Endodermal cell (in vitro differentiated cells): ENCODE measurements around the gene NSUN4. TPM values are rescaled to one million over a fixed set of nuclear protein-coding genes. Genes with fewer than 3 reads are reported as not detected.

Experiments
- DNase-seq: peaks from one replicate; pipeline ENCODE4 v3.0.0-alpha.2; 2017
- H3K27ac ChIP-seq: 2 replicates; pipeline ENCODE4 v1.5.1; 2013; ENCODE audit warnings: mild to moderate bottlenecking, low read depth, low read length, moderate library complexity
- H3K27me3 ChIP-seq: 2 replicates; pipeline ENCODE4 v1.6.1; 2013; ENCODE audit warnings: mild to moderate bottlenecking, low read length, moderate library complexity; ENCODE audit not compliant: insufficient read depth, control insufficient read depth, poor library complexity, severe bottlenecking
- H3K36me3 ChIP-seq: 2 replicates; pipeline ENCODE4 v1.7.0; 2013; ENCODE audit warnings: mild to moderate bottlenecking, low read length, moderate library complexity; ENCODE audit not compliant: control insufficient read depth, insufficient read depth
- H3K4me1 ChIP-seq: one replicate; pipeline ENCODE4 v1.7.0; 2013; ENCODE audit warnings: low read length; ENCODE audit not compliant: control insufficient read depth, insufficient read depth
- H3K4me3 ChIP-seq: 2 replicates; pipeline ENCODE4 v1.5.1; 2013; ENCODE audit warnings: mild to moderate bottlenecking, low read length, moderate library complexity
- H3K9ac ChIP-seq: 2 replicates; pipeline ENCODE4 v1.6.1; 2013; ENCODE audit warnings: mild to moderate bottlenecking, low read length, moderate library complexity; ENCODE audit not compliant: poor library complexity, severe bottlenecking; ENCODE audit errors: extremely low read depth
- H3K9me3 ChIP-seq: 2 replicates; pipeline ENCODE4 v1.6.1; 2013; ENCODE audit warnings: mild to moderate bottlenecking, low read length, moderate library complexity; ENCODE audit not compliant: control insufficient read depth
- H3K27ac Mint-ChIP-seq: 2 replicates; pipeline ENCODE4 v1.8.0; 2020; ENCODE audit warnings: mixed read lengths
- H3K27me3 Mint-ChIP-seq: 2 replicates; pipeline ENCODE4 v1.8.0; 2021; ENCODE audit warnings: mild to moderate bottlenecking, mixed read lengths; ENCODE audit not compliant: insufficient read depth
- H3K36me3 Mint-ChIP-seq: 2 replicates; pipeline ENCODE4 v1.8.0; 2020; ENCODE audit warnings: low read depth, mixed read lengths
- H3K4me1 Mint-ChIP-seq: 2 replicates; pipeline ENCODE4 v1.8.0; 2020; ENCODE audit warnings: mixed read lengths
- H3K4me3 Mint-ChIP-seq: 2 replicates; pipeline ENCODE4 v1.8.0; 2020; ENCODE audit warnings: mild to moderate bottlenecking, moderate library complexity, mixed read lengths
- H3K9me3 Mint-ChIP-seq: 2 replicates; pipeline ENCODE4 v1.8.0; 2020; ENCODE audit warnings: mild to moderate bottlenecking, mixed read lengths
- CTCF ChIP-seq: fragments of 200-600 bp; sonication (generic); conservative IDR thresholded peaks from 2 replicates; pipeline ENCODE4 v1.5.0; 2021; ENCODE audit warnings: antibody characterized with exemption, mild to moderate bottlenecking
- WGBS, 2 experiments: methylation state at CpG; one replicate each; pipeline versions ENCODE4 v1.1.5 to v1.1.7; 2013; ENCODE audit warnings: missing lambda C conversion rate in 2 of 2, mixed read lengths in 1 of 2; ENCODE audit not compliant: insufficient coverage in 1 of 2, insufficient read length in 1 of 2; 5-methylcytosine and 5-hydroxymethylcytosine counted together
- total RNA-seq, 2 donors: library from RNA; stranded (reverse); fragmentation: NEBNext Ultra II Directional in 1 of 2; extraction: Animal tissue kit (Norgen Biotek cat#: 25700) in 1 of 2; gene quantifications; 2 replicates in 1 of 2; 3 replicates in 1 of 2; pipeline ENCODE4 v1.2.1, GENCODE V29; 2021

Gene NSUN4
- total RNA-seq, 2 donors from 2014 or later, result 16.3 to 19.0 TPM

- no peaks in the 10 kb centered on the region for H3K36me3 ChIP-seq
- H3K9me3 ChIP-seq, result no peaks in the 10 kb centered on the region
- Mint-ChIP-seq H3K4me3 (no peak overlapping the region), H3K36me3 (peaks cover 5% of the 10 kb centered on the region), H3K9me3 (no peaks in the 10 kb centered on the region), H3K27ac (no peak overlapping the region), H3K27me3 (peaks cover 29% of the 10 kb centered on the region), H3K4me1 (peaks cover 16% of the 10 kb centered on the region)
- TF ChIP-seq CTCF, result no peak
- no peak overlapping the region for H3K4me3 ChIP-seq
- no peak overlapping the region for H3K27ac ChIP-seq
- WGBS, 2 experiments, result 88% methylated on average over 5 to 7 of the region's 7 CpGs
- peaks cover 23% of the 10 kb centered on the region for H3K27me3 ChIP-seq
- H3K4me1 ChIP-seq, result peaks cover 3% of the 10 kb centered on the region
- DNase-seq, result no peak
- H3K9ac ChIP-seq, result no peak overlapping the region
Measured at GRCh38 chr1:46404482-46405196, 64.0 kb downstream of the NSUN4 start.

DNA sequence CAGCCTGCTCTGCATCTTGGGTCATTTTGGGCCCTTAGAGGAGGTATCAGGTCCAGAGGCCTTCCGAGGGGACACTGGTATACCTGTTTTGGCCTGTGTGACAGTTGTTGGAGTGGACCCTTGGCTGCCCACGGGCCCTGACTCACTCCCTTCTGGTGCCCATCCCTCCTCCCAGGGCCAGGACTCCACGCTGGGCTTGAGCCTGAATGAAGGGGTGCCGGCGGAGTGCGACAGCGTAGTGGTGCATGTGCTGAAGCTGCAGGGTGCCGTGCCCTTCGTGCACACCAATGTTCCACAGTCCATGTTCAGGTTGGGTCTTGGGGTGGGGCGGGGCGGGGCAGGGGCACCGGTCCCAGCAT is 64.6 kb downstream of the NSUN4 start:
- Mint-ChIP-seq H3K36me3 (peaks cover 5% of the 10 kb centered on the region), H3K4me3 (no peak overlapping the region), H3K27ac (no peak overlapping the region), H3K4me1 (peaks cover 16% of the 10 kb centered on the region), H3K27me3 (peaks cover 29% of the 10 kb centered on the region), H3K9me3 (no peaks in the 10 kb centered on the region)
- no peak for TF ChIP-seq CTCF
- H3K36me3 ChIP-seq, result no peaks in the 10 kb centered on the region
- no peak for DNase-seq
- H3K4me3 ChIP-seq, result no peak overlapping the region
- no peak overlapping the region for H3K9ac ChIP-seq
- no peaks in the 10 kb centered on the region for H3K9me3 ChIP-seq
- H3K4me1 ChIP-seq, result peaks cover 3% of the 10 kb centered on the region
- no peak overlapping the region for H3K27ac ChIP-seq
- peaks cover 29% of the 10 kb centered on the region for H3K27me3 ChIP-seq
- 93 to 95% methylated on average over 10 to 12 of the region's 12 CpGs for WGBS, 2 experiments

DNA sequence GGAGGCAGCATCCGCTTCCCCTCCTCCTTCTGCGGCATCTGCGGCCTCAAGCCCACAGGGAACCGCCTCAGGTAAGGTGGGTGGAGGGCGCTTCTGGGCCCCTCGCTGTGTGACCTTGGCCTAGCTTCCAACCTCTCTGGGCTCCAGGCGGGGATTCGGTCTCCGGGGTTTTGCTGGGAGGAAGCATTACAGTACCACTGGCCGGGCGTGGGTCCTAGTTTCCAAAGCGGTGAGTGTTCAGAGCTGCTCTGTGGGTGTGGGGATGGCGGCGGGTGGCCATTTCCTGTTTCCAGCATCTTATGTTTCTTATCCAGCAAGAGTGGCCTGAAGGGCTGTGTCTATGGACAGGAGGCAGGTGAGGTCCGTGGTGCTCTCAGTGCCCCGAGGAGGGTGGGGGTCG is 65.1 kb downstream of the NSUN4 start:
- peaks cover 16% of the 10 kb centered on the region for H3K4me1 Mint-ChIP-seq
- H3K9me3 Mint-ChIP-seq, result no peaks in the 10 kb centered on the region
- Histone ChIP-seq H3K9me3 (no peaks in the 10 kb centered on the region), H3K27me3 (peaks cover 30% of the 10 kb centered on the region), H3K27ac (no peak overlapping the region), H3K9ac (no peak overlapping the region), H3K36me3 (no peaks in the 10 kb centered on the region), H3K4me3 (no peak overlapping the region), H3K4me1 (peaks cover 3% of the 10 kb centered on the region)
- DNase-seq, result no peak
- no peak for TF ChIP-seq CTCF
- peaks cover 25% of the 10 kb centered on the region for H3K27me3 Mint-ChIP-seq
- no peak overlapping the region for H3K27ac Mint-ChIP-seq
- no peak overlapping the region for H3K4me3 Mint-ChIP-seq
- WGBS, 2 experiments, result 92 to 93% methylated on average over 3 to 17 of the region's 17 CpGs
- peaks cover 5% of the 10 kb centered on the region for H3K36me3 Mint-ChIP-seq
